ENCODE results near the gene NRG3.

DNA sequence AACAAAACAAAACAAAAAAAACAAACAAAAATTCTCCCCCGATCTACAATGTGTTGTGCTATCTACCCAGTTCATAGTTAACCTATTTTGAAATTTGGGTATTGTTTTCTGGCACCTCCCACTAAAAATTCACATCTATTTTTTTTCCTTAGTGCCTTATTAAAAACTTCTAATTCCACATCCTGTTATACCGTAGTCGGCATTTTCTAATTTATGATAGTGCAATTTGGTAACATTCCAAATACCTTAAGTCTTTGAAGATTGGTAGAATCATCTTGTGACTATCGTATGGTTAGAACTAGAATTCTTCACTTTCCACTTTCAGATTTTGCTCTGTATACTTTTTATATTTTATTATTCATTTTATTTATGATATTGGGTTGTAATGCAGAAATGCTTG, 4.5 kb upstream of the NRG3 start:
- TF ChIP-seq, protein P1, sequence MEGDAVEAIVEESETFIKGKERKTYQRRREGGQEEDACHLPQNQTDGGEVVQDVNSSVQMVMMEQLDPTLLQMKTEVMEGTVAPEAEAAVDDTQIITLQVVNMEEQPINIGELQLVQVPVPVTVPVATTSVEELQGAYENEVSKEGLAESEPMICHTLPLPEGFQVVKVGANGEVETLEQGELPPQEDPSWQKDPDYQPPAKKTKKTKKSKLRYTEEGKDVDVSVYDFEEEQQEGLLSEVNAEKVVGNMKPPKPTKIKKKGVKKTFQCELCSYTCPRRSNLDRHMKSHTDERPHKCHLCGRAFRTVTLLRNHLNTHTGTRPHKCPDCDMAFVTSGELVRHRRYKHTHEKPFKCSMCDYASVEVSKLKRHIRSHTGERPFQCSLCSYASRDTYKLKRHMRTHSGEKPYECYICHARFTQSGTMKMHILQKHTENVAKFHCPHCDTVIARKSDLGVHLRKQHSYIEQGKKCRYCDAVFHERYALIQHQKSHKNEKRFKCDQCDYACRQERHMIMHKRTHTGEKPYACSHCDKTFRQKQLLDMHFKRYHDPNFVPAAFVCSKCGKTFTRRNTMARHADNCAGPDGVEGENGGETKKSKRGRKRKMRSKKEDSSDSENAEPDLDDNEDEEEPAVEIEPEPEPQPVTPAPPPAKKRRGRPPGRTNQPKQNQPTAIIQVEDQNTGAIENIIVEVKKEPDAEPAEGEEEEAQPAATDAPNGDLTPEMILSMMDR (conservative IDR thresholded peaks at IDR 0.05; ENCODE audit: low read depth, low read length), result no peak
- TF ChIP-seq RAD21 (IDR thresholded peaks at IDR 0.05; ENCODE audit: low read length), result no peak
- no peak for TF ChIP-seq RCOR1 (IDR thresholded peaks at IDR 0.05; ENCODE audit: insufficient replicate concordance, low read length)
- no peak for TF ChIP-seq POLR2A (IDR thresholded peaks at IDR 0.05; ENCODE audit: low read depth, low read length)
- TF ChIP-seq NFE2L2 (IDR thresholded peaks at IDR 0.05; ENCODE audit: low read depth, low read length), result no peak

Measured in IMR-90 (cell line).